Measurements from ENCODE around the gene HBG2.

HBG2 gene

DNA sequence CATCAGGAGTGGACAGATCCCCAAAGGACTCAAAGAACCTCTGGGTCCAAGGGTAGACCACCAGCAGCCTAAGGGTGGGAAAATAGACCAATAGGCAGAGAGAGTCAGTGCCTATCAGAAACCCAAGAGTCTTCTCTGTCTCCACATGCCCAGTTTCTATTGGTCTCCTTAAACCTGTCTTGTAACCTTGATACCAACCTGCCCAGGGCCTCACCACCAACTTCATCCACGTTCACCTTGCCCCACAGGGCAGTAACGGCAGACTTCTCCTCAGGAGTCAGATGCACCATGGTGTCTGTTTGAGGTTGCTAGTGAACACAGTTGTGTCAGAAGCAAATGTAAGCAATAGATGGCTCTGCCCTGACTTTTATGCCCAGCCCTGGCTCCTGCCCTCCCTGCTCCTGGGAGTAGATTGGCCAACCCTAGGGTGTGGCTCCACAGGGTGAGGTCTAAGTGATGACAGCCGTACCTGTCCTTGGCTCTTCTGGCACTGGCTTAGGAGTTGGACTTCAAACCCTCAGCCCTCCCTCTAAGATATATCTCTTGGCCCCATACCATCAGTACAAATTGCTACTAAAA, 27.8 kb downstream of the HBG2 start, which contains the start of gene HBB:
Gene HBB, minus strand, starts transcription at position 340 of the 579 bp plus-strand sequence. Its CDS starts 50 bp downstream, at position 290.
- DNase-seq = no peak

DNA sequence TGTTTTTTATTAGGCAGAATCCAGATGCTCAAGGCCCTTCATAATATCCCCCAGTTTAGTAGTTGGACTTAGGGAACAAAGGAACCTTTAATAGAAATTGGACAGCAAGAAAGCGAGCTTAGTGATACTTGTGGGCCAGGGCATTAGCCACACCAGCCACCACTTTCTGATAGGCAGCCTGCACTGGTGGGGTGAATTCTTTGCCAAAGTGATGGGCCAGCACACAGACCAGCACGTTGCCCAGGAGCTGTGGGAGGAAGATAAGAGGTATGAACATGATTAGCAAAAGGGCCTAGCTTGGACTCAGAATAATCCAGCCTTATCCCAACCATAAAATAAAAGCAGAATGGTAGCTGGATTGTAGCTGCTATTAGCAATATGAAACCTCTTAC, 29.1 kb downstream of the HBG2 start:
- DNase-seq = no peak

DNA sequence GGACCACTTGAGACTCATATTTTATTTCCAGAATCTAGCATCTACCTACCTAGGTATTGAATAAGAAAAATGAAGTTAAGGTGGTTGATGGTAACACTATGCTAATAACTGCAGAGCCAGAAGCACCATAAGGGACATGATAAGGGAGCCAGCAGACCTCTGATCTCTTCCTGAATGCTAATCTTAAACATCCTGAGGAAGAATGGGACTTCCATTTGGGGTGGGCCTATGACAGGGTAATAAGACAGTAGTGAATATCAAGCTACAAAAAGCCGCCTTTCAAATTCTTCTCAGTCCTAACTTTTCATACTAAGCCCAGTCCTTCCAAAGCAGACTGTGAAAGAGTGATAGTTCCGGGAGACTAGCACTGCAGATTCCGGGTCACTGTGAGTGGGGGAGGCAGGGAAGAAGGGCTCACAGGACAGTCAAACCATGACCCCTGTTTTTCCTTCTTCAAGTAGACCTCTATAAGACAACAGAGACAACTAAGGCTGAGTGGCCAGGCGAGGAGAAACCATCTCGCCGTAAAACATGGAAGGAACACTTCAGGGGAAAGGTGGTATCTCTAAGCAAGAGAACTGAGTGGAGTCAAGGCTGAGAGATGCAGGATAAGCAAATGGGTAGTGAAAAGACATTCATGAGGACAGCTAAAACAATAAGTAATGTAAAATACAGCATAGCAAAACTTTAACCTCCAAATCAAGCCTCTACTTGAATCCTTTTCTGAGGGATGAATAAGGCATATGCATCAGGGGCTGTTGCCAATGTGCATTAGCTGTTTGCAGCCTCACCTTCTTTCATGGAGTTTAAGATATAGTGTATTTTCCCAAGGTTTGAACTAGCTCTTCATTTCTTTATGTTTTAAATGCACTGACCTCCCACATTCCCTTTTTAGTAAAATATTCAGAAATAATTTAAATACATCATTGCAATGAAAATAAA, 29.8 kb downstream of the HBG2 start:
- no peak for DNase-seq

DNA sequence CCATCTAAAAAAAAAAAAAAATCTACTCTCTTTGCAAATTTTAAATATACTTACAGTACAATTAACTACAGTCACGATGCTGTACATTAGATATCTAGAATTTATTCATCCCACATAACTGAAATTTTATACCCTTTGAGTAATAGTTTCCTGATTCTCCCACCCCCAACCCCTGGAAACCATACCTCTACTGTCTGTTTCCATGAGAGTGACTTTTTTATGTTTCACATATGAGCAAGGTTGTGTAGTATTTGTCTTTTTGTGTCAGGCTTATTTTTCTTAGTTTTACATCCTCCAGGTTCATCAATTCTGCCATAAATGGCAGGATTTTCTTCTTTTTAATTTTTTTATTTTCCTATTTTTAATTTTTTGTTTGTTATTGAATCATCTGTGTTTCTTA, 30.9 kb downstream of the HBG2 start:
- no peak for DNase-seq

DNA sequence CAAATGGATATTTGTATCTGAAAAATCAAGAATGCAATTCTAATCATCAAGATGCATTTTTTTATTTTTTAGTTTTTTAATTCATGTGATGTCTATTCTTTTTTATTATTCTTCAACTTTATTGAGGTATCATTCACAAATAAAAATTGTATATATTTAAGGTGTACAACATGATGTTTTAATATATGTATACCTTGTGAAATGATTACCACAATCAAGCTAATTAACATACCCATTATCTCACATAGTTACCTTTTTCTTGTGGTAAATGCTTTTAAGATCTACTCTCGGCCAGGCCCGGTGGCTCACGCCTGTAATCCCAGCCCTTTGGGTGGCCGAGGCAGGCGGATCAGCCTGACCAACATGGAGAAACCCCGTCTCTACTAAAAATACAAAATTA, 31.4 kb downstream of the HBG2 start:
- no peak for DNase-seq

DNA sequence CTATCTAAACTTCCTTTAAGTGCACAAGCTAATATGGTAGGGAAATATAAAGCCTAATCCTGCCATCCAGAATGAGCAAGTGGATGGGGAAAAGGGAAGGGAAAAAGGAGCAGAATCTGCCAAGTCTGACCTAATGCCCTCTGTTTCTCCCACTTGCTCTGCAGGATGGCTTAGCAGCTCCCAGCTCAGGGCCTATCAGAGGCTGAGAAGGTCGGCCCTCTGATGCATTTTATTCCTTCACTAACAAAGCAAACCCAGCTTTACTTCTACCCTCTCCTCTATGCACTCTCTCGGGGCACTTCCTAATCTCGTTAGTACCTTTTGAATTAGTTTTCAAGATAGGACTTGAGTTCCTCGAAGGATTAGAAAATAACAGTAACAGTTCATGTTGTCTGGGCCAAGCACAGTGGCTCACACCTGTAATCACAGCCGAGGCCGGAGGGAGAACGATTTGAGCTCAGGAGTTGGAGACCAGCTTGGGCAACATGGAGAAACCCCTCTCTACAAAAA, 44.1 kb downstream of the HBG2 start:
- no peak for DNase-seq

DNA sequence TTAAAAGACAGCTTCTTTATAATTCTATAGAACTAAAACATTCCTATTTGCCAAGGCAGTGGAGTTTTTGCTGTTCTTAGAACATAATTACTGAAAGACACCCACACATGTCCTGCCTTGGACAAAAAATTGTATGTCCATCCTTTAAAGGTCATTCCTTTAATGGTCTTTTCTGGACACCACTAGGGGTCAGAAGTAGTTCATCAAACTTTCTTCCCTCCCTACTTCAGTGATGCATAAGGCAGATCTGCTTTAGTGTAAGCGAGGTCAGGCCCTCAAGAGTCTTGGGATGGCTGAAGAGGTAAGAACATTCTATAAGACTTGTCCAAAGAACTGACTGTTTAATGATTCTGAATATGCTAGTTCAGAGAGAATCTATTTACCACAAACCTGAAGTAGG, 49.8 kb downstream of the HBG2 start:
- peak; percentile 16 for DNase-seq

DNA sequence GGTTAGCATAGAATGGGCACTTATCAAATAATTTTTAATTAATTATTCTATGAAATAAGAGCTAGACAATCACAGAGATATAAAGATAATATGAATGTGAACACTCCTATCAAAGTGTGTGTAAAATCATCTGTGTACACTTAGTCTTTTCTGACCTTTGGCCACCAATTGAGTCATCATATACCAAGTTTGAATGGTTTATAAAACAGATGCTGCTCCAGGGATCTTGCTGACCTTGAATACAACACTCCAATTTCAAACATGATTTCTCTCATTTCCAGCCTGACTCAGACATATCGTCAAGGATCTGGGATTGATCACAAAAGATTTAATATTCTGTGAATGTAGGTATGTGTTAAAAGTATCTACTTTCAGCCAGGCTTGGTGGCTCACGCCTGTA, 51.2 kb downstream of the HBG2 start:
- no peak for DNase-seq
